Panc1 (cell line): ENCODE data around the gene CISD3. TPM values are rescaled to one million over a fixed set of nuclear protein-coding genes. Genes with fewer than 3 reads are reported as not detected.

Experiments
- ATAC-seq: fragments of 200-7000 bp; cut with Tn5 transposase; 2 replicates; pipeline ENCODE4 v1.9.1; 2020; ENCODE audit warnings: mild to moderate bottlenecking, moderate library complexity
- BruUV-seq: library from RNA; stranded (reverse); fragments of 400-500 nt; replicated peaks from 2 replicates; lab custom pipeline; 2021; lab: Mats Ljungman, UMichigan
- CTCF ChIA-PET: fragments of 300-600 bp; sonication (Branson Sonifier 250); formaldehyde crosslinking; loops from one replicate; lab custom pipeline; 2022; ENCODE audit warnings: antibody characterized with exemption; lab: Charles Lee
- POLR2A ChIA-PET: fragments of 300-600 bp; sonication (Branson Sonifier 250); formaldehyde crosslinking; loops from one replicate; lab custom pipeline; 2022; ENCODE audit warnings: antibody characterized with exemption; lab: Charles Lee
- DNase-seq: peaks from one replicate; pipeline ENCODE4 v3.0.0-alpha.2; 2010; ENCODE audit warnings: low read depth, low spot score
- H3K27ac ChIP-seq: 2 replicates; pipeline ENCODE4 v1.5.1; 2011; ENCODE audit warnings: mild to moderate bottlenecking, low read length, inconsistent platforms
- H3K27me3 ChIP-seq: fragments of 200-500 bp; sonication (Bioruptor generic); 2 replicates; pipeline ENCODE4 v1.6.0; 2014; ENCODE audit warnings: low read length, inconsistent platforms; ENCODE audit not compliant: control insufficient read depth, insufficient read depth
- H3K36me3 ChIP-seq: fragments of 200-500 bp; sonication (Bioruptor generic); 2 replicates; pipeline ENCODE4 v1.5.1; 2014; ENCODE audit warnings: inconsistent platforms, mild to moderate bottlenecking, low read length, moderate library complexity; ENCODE audit not compliant: control insufficient read depth, insufficient read depth
- H3K4me1 ChIP-seq: 2 replicates; pipeline ENCODE4 v1.5.1; 2011; ENCODE audit warnings: inconsistent platforms, mild to moderate bottlenecking, low read length, moderate library complexity; ENCODE audit not compliant: control insufficient read depth, insufficient read depth
- H3K4me3 ChIP-seq, 2 experiments: 2 replicates each; pipeline ENCODE4 v1.5.1; 2011 to 2012; ENCODE audit warnings: low read depth in 2 of 2, low read length in 2 of 2, mild to moderate bottlenecking in 2 of 2, inconsistent platforms in 1 of 2, moderate library complexity in 1 of 2
- H3K9me3 ChIP-seq: fragments of 200-500 bp; sonication (Bioruptor generic); 2 replicates; pipeline ENCODE4 v1.5.1; 2014; ENCODE audit warnings: low read depth, mild to moderate bottlenecking, inconsistent platforms, low read length, moderate library complexity; ENCODE audit not compliant: control insufficient read depth, insufficient read depth
- POLR2AphosphoS5 ChIP-seq: IDR thresholded peaks from 2 replicates; pipeline ENCODE4 v1.6.1; 2012; ENCODE audit warnings: mild to moderate bottlenecking, low read depth, low read length, moderate library complexity
- SIN3A ChIP-seq: IDR thresholded peaks from 2 replicates; pipeline ENCODE4 v1.6.1; 2012; ENCODE audit warnings: low read depth, mild to moderate bottlenecking, low read length, moderate library complexity, borderline replicate concordance; ENCODE audit not compliant: insufficient read depth
- TCF7L2 ChIP-seq: IDR thresholded peaks from 2 replicates; pipeline ENCODE4 v1.6.1; 2011; ENCODE audit warnings: mild to moderate bottlenecking, low read depth, low read length, inconsistent platforms
- in situ Hi-C: cut with HindIII; loops from 2 replicates; pipeline ENCODE4 v1.10.0; 2016; ENCODE audit warnings: low sequenced_read_pairs, low pct_unique_long_range_greater_than_20kb
- intact Hi-C: fragments of 100-400 bp; cut with micrococcal nuclease; formaldehyde crosslinking; loops from one replicate; pipeline ENCODE4 v1.10.0; 2022; ENCODE audit not compliant: unreplicated experiment
- total RNA-seq: library from RNA; stranded (reverse); gene quantifications from one replicate; pipeline ENCODE4 v1.2.1, GENCODE V29; 2021; ENCODE audit not compliant: unreplicated experiment
- TF ChIP-seq, protein P1 (sequence below): fragments of 450-650 bp; IDR thresholded peaks from 2 replicates; pipeline ENCODE4 v1.5.1; 2017; ENCODE audit warnings: mild to moderate bottlenecking
- TF ChIP-seq, protein P2 (sequence below), 2 experiments: IDR thresholded peaks; 2 replicates each; pipeline ENCODE4 v1.6.1; 2011 to 2012; ENCODE audit warnings: low read depth in 2 of 2, control low read depth in 1 of 2, low read length in 1 of 2, mild to moderate bottlenecking in 1 of 2, moderate library complexity in 1 of 2; ENCODE audit not compliant: insufficient read depth in 1 of 2

CISD3 gene
- total RNA-seq, 1 experiment from 2014 or later = 45.0 TPM

DNA sequence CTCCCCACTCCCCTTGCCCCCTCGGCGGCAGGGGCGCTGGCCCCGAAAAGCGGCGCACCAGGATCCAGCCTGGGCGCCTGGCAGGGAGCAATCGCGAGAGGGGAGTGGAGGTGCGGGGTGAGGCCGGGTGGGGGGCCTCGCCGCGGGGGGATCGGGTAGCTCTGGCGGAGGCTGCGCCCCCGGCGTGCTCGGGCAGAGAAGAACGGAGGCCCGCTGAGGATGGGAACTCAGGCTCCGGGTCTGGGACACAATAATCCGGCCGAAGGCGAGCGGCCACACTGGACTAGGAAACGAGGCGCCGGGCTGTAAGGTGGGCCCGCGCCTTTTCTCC is 18.7 kb downstream of the CISD3 start:
- Histone ChIP-seq H3K4me3 (peak overlapping the region; percentile 76 to 90), H3K27ac (peak overlapping the region; percentile 96), H3K36me3 (peaks cover 2% of the 10 kb centered on the region; the same call in 1 of the 2 replicates), H3K4me1 (peaks cover 21% of the 10 kb centered on the region), H3K9me3 (no peaks in the 10 kb centered on the region), H3K27me3 (no peaks in the 10 kb centered on the region)
- CTCF ChIA-PET = no interaction called here
- DNase-seq = no peak
- TF ChIP-seq, protein P1, sequence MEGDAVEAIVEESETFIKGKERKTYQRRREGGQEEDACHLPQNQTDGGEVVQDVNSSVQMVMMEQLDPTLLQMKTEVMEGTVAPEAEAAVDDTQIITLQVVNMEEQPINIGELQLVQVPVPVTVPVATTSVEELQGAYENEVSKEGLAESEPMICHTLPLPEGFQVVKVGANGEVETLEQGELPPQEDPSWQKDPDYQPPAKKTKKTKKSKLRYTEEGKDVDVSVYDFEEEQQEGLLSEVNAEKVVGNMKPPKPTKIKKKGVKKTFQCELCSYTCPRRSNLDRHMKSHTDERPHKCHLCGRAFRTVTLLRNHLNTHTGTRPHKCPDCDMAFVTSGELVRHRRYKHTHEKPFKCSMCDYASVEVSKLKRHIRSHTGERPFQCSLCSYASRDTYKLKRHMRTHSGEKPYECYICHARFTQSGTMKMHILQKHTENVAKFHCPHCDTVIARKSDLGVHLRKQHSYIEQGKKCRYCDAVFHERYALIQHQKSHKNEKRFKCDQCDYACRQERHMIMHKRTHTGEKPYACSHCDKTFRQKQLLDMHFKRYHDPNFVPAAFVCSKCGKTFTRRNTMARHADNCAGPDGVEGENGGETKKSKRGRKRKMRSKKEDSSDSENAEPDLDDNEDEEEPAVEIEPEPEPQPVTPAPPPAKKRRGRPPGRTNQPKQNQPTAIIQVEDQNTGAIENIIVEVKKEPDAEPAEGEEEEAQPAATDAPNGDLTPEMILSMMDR = no peak
- no peak for TF ChIP-seq TCF7L2
- no peak for TF ChIP-seq POLR2AphosphoS5
- TF ChIP-seq SIN3A = no peak
- TF ChIP-seq, protein P2, sequence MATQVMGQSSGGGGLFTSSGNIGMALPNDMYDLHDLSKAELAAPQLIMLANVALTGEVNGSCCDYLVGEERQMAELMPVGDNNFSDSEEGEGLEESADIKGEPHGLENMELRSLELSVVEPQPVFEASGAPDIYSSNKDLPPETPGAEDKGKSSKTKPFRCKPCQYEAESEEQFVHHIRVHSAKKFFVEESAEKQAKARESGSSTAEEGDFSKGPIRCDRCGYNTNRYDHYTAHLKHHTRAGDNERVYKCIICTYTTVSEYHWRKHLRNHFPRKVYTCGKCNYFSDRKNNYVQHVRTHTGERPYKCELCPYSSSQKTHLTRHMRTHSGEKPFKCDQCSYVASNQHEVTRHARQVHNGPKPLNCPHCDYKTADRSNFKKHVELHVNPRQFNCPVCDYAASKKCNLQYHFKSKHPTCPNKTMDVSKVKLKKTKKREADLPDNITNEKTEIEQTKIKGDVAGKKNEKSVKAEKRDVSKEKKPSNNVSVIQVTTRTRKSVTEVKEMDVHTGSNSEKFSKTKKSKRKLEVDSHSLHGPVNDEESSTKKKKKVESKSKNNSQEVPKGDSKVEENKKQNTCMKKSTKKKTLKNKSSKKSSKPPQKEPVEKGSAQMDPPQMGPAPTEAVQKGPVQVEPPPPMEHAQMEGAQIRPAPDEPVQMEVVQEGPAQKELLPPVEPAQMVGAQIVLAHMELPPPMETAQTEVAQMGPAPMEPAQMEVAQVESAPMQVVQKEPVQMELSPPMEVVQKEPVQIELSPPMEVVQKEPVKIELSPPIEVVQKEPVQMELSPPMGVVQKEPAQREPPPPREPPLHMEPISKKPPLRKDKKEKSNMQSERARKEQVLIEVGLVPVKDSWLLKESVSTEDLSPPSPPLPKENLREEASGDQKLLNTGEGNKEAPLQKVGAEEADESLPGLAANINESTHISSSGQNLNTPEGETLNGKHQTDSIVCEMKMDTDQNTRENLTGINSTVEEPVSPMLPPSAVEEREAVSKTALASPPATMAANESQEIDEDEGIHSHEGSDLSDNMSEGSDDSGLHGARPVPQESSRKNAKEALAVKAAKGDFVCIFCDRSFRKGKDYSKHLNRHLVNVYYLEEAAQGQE (IDR thresholded peaks at IDR 0.05; ENCODE audit: insufficient read depth in 1 of 2, low read depth in 2 of 2, low read length in 1 of 2) = no peak
- BruUV-seq = no TSS peak
- intact Hi-C loops = no loop called here
- ATAC-seq = no peak; the same call in 1 of the 2 replicates
- in situ Hi-C loops = no loop called here
- POLR2A ChIA-PET = no interaction called here

DNA sequence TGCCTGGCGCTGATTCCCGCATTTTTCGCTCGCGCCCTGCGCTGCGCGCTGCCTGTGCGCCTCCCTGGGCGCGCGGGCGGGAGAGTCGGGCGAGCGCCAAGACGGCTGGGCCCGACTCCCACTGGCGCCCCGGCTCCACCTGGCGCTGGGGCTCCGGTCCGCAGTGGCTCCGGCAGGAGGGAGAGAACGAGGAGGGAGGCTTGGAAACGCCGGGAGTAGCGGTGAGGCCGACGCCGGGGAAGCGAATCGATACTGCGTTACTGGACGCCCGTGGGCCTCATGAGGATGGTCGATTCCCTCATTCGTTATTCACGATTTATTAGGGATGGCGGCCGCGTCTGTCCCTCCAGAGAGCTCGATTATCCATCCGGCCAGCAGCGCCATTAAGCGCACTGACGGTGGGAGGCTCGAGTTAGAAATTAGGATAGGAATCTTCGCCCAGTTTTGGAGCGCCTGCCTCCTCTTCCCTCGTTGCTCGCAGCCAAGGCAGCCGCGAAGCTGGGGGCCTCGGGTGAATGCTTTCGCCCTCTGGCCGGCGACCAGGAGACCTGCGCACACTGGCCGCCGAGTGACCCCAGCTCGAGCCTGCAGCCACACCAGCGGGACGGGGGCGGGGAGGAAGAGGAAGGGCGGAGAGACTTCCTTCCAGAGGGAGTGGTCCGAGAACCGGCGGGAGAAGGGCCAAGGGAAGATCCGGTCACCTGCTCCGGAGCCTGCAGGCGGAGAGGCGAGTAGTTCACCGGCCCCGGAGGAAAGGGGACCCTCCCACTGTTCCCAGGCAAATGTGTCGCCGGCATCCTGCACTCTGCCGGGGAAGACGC is 19.3 kb downstream of the CISD3 start:
- intact Hi-C loops = no loop called here
- Histone ChIP-seq H3K36me3 (peaks cover 2% of the 10 kb centered on the region; the same call in 1 of the 2 replicates), H3K4me1 (peaks cover 17% of the 10 kb centered on the region), H3K4me3 (peak overlapping the region; percentile 76 to 90), H3K27ac (peak overlapping the region; percentile 96), H3K9me3 (no peaks in the 10 kb centered on the region), H3K27me3 (no peaks in the 10 kb centered on the region)
- BruUV-seq = TSS peak; percentile 78
- DNase-seq = no peak
- POLR2A ChIA-PET = interaction anchor here (0.6 kb wide), 1 partner anchor 15 kb away, joined by 5 read pairs; no protein-coding TSS in a partner anchor
- peak; percentile 87 for TF ChIP-seq POLR2AphosphoS5
- TF ChIP-seq, protein P1 = no peak
- peak; percentile 58 for ATAC-seq
- CTCF ChIA-PET = no interaction called here
- in situ Hi-C loops = no loop called here
